Measurements from ENCODE around the gene ATP6V1C2.

The ATP6V1C2 gene

DNA sequence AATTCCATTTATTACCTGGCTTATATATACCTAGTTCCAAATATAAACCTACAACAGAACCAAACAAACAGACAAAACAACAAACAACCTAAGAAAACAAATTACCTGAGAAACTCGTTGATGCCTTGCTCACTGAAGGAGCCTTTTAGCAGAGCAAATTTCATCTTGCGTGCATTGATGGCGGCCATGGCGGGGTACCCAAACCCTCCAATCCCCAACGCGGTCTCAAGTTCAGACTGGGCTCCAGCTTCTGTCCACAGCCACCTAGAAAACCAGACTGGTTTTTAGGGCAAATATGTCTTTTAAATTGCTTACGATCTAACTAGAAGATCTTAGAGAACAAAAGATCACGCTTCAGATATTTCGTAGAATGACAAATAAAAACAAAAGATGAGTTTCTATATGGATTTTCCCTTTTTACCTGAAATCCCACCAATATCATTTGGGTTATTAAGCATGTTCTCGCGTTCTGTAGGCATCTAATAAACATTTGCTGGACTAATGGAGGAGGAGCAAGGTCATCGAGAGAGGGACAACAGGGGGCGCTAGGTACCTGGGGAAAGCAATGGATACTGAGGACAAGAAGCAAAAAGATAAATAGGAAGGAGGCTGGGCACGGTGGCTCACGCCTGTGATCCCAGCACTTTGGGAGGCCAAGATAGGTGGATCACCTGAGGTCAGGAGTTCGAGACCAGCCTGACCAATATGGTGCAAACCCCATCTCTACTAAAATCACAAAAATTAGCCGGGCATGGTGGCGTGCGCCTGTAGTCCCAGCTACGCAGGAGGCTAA, 65.9 kb downstream of the ATP6V1C2 start:
- peak; percentile 48 for DNase-seq (ENCODE audit: low spot score)
- in situ Hi-C loops (cut with MboI; ENCODE audit: low pct_unique_long_range_greater_than_20kb, low sequenced_read_pairs, unreplicated experiment) = loop anchor here (10.0 kb wide), 1 partner anchor 93 kb away; no protein-coding TSS in a partner anchor
- TF ChIP-seq, protein P1, sequence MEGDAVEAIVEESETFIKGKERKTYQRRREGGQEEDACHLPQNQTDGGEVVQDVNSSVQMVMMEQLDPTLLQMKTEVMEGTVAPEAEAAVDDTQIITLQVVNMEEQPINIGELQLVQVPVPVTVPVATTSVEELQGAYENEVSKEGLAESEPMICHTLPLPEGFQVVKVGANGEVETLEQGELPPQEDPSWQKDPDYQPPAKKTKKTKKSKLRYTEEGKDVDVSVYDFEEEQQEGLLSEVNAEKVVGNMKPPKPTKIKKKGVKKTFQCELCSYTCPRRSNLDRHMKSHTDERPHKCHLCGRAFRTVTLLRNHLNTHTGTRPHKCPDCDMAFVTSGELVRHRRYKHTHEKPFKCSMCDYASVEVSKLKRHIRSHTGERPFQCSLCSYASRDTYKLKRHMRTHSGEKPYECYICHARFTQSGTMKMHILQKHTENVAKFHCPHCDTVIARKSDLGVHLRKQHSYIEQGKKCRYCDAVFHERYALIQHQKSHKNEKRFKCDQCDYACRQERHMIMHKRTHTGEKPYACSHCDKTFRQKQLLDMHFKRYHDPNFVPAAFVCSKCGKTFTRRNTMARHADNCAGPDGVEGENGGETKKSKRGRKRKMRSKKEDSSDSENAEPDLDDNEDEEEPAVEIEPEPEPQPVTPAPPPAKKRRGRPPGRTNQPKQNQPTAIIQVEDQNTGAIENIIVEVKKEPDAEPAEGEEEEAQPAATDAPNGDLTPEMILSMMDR (IDR thresholded peaks at IDR 0.05; ENCODE audit: extremely low read depth, insufficient read depth, missing control alignments) = peak; percentile 50

DNA sequence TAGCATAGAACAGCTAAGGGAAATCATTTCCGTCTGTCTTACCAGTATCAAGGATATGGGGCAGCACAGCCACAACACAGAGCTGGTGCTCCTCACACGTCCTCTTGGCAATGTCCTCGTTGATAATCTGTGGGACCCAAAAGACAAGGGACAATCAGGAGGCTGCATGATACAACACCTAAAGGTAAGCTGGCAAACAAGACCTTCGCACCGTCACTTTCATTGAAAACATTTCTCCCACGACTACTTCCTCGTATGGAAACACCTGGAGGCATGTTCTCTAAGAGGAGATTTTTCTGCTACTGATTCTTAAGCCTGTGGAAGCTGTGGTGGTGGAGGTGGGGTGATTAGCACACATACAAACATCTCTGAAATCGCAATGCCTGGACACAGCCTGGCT, 67.4 kb downstream of the ATP6V1C2 start:
- TF ChIP-seq, protein P1 (IDR thresholded peaks at IDR 0.05; ENCODE audit: extremely low read depth, insufficient read depth, missing control alignments) = no peak
- in situ Hi-C loops (cut with MboI; ENCODE audit: low pct_unique_long_range_greater_than_20kb, low sequenced_read_pairs, unreplicated experiment) = loop anchor here (10.0 kb wide), 1 partner anchor 94 kb away; no protein-coding TSS in a partner anchor
- no peak for DNase-seq (ENCODE audit: low spot score)

DNA sequence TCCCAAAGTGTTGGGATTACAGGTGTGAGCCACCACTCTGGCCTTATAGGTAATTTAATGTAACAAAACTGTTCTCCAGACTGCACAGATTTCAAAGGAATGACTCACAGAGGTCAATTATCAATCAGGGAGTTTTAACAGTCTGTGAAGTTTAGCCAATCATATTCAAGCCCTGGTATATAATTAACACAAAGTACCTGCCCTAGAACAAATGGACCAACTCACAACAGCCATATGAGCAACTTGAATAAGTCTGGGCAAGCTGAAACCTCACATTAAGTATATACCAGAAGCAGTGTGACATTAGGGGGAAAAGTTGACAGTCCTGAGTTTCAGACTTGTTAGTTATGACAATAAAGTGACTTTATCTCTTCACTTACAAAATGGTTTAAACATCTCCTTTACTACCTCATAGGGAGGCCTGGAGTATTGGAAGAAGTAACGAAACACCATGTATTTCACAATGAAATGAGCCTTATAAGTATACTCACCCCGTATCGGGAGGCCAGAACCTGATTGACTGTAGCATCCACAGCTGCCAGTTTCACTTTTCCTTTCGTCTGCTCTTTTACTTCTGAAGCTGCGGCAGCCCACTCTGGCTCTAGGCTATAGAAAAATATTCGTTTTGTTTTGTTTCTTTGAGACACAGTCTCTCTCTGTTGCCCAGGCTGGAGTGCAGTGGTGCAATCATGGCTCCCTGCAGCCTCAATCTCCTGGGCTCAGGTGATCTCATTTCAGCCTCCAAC, 69.0 kb downstream of the ATP6V1C2 start:
- TF ChIP-seq, protein P1 (IDR thresholded peaks at IDR 0.05; ENCODE audit: extremely low read depth, insufficient read depth, missing control alignments) = no peak
- no peak for DNase-seq (ENCODE audit: low spot score)
- in situ Hi-C loops (cut with MboI; ENCODE audit: low pct_unique_long_range_greater_than_20kb, low sequenced_read_pairs, unreplicated experiment) = no loop called here

DNA sequence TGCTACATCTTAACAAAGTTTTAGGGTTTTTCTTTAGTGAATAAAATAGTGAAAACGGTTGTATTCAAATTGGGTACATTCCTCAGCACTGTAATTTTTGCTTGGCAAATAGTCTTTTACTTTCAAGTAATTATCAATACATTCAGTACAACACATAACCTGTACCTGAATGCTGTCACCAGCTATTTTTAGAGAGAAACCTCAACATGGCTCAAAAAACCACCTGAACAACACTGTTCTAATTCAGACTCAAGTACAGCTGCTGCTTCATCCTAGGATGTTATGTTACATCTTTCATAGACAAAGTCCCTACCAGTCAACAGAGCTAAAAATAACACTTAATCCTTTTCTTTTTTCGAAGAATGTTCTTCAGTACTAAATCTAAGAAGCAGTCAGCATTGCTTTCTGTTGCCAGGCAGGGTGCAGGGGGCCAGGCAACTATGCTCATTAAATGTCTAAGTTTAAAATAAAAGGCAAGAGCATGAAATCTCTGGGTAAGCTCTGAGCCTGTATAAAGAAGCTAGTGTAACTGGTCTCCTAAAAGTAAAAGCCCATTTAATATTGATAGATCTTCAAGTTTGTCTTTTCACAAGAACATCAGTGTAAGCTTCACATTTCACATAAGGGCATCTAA, 70.7 kb downstream of the ATP6V1C2 start:
- DNase-seq (ENCODE audit: low spot score) = no peak
- in situ Hi-C loops (cut with MboI; ENCODE audit: low pct_unique_long_range_greater_than_20kb, low sequenced_read_pairs, unreplicated experiment) = no loop called here
- TF ChIP-seq, protein P1 (IDR thresholded peaks at IDR 0.05; ENCODE audit: extremely low read depth, insufficient read depth, missing control alignments) = no peak

DNA sequence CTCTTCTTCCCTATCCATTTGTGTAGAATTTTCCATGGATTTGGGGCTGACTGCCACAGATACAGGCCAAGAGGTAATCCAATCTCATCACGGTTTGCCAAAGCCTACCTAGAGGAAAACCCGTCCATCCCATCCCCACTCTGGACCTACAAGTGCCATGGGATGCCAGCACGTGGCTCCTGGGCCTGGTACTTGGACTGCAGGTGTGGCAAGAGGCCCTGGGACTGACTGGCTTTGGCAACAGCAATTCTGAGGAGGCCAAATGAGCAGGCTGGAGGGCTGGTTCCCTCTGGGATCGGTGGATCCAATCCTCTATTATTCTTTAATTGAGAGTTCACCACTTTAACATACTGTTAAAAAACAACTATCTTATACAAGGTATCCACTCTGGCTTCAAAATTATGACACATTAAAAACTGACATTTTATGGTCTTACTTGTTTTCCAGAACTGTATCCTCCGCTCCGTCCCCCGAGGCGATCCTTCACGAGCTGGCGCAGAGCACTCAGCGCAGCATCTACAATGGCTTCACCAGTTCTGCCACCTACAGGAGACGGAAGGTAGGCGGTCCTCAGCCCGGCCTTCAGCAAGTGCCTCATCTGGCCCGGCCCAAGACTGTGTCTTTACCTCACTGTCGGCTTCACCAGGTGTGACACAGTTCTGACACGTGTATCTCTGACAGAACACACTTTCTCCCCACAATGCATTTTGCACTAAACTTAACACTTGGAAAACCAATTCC, 71.4 kb downstream of the ATP6V1C2 start:
- DNase-seq (ENCODE audit: low spot score) = no peak
- in situ Hi-C loops (cut with MboI; ENCODE audit: low pct_unique_long_range_greater_than_20kb, low sequenced_read_pairs, unreplicated experiment) = no loop called here
- TF ChIP-seq, protein P1 (IDR thresholded peaks at IDR 0.05; ENCODE audit: extremely low read depth, insufficient read depth, missing control alignments) = no peak

DNA sequence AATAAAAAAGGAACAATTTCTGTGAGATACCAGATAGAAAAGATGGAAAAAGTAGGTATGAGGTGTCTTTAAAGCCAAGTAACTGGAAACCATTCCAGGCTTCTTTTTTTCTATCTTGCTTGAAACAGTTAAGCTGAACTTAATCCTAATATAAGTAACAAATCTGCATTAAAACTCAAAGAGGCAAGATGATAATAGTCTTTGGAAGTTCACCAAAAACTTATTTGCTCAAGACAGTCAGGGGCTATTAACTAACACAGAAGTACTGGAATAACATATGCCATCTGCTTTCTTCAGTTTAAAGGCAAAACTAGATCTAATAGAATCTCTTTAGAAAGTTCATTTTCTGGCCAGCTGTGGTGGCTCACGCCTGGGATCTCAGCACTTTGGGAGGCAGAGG, 72.4 kb downstream of the ATP6V1C2 start:
- in situ Hi-C loops (cut with MboI; ENCODE audit: low pct_unique_long_range_greater_than_20kb, low sequenced_read_pairs, unreplicated experiment) = no loop called here
- TF ChIP-seq, protein P1 (IDR thresholded peaks at IDR 0.05; ENCODE audit: extremely low read depth, insufficient read depth, missing control alignments) = no peak
- DNase-seq (ENCODE audit: low spot score) = no peak
